ENCODE data around the gene DOCK4.

DNA sequence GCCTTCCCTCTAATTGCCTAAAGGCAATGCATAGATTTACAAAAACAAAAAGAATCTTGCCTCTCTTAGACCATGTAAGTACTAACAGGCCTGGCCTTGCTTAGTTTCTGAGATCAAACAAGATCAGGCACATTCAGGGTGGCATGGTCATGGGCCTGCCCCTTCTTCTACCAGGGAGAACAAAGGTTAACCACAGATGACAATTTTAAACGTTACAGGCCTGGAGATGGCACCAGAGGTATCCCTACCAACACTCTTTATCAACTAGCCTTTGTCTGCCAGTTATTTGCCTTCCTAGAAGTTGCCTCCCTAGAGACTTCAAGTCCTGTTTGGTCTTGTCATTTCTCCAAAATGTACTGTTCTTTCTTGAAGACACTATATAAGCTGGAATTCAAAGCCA, 252.6 kb downstream of the DOCK4 start:
- TF ChIP-seq, protein P1, sequence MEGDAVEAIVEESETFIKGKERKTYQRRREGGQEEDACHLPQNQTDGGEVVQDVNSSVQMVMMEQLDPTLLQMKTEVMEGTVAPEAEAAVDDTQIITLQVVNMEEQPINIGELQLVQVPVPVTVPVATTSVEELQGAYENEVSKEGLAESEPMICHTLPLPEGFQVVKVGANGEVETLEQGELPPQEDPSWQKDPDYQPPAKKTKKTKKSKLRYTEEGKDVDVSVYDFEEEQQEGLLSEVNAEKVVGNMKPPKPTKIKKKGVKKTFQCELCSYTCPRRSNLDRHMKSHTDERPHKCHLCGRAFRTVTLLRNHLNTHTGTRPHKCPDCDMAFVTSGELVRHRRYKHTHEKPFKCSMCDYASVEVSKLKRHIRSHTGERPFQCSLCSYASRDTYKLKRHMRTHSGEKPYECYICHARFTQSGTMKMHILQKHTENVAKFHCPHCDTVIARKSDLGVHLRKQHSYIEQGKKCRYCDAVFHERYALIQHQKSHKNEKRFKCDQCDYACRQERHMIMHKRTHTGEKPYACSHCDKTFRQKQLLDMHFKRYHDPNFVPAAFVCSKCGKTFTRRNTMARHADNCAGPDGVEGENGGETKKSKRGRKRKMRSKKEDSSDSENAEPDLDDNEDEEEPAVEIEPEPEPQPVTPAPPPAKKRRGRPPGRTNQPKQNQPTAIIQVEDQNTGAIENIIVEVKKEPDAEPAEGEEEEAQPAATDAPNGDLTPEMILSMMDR (IDR thresholded peaks at IDR 0.05) = no peak
- TF ChIP-seq POLR2A (IDR thresholded peaks at IDR 0.05) (no peak), POLR2AphosphoS5 (IDR thresholded peaks at IDR 0.05) (no peak)
